ENCODE data around the gene TNFRSF18.
"Not testable (repeated sequence)": the region's sequence is repeated elsewhere in the genome, so short reads cannot be mapped to it uniquely, and the experiment has no call there.

Gene TNFRSF18, protein sequence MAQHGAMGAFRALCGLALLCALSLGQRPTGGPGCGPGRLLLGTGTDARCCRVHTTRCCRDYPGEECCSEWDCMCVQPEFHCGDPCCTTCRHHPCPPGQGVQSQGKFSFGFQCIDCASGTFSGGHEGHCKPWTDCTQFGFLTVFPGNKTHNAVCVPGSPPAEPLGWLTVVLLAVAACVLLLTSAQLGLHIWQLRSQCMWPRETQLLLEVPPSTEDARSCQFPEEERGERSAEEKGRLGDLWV

DNA sequence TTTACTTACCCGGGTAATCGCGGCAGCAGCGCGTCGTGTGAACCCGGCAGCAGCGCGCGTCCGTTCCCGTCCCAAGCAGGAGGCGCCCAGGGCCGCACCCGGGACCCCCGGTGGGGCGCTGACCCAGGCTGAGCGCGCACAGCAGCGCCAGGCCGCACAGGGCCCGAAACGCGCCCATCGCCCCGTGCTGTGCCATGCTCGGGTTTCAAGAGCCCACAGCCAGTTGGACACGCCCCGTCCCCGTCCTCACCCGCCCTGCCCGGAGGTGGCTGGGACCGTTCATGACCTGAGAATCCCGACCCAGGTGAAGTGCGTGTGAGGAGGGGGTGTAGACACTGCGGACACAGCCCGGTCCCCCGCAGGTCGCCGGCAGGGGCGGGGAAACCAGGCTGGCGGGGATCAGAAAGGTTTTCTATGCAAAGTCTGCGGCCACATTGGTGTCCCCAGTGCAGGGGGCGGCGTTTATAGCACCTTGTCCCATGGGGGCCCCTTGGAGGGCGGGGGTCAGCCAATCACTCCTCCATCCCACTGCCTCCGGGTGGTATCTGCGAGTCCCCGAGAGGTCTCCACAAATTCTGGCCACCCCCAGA lies at the start of gene TNFRSF18:
TSS of gene TNFRSF18 (minus strand) at position 217 of the 590 bp plus-strand sequence. CDS start at position 196, 21 bp downstream.
- no peak for DNase-seq (ENCODE audit: low read depth)

DNA sequence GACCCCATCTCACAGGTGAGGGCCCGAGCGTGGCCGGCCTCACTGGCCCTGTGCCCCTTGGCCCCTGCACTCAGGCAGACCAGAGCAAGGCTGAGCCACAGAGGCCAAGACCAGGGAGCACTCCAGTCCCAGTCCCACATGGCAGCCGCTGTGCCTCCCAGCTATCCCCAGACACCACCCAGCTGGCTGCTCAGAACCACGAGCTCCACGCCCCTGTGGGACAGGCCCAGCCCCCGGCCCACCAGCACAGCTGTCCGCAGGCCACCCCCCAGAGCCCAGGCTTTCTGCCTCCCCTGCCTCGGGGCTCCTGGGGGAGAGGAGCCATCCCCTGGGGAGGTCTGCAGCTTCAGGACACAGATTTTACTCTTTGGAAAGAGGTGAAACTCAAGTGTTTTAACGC lies 49.2 kb upstream of the TNFRSF18 start:
- no peak for DNase-seq (ENCODE audit: low read depth)

DNA sequence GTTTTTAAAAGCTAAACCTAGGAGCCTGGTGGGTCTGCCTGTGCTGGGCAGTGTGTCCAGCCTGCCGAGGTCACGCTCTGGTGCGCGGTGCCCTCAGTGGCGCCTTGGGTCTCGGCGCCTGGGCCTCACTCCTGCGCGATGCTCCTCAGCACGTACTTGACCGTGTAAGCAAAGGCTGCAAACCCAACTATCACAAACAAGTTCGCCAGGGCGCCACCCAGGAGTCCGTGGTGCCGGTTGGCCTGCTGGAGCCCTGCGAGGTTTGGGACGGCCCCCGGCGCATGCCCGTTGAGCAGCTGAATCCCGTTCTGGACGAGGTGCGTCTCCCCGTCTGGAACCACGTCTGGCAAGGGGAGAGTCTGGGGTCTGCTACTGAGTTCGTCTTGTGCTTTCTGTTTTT lies 48.7 kb upstream of the TNFRSF18 start:
- no peak for DNase-seq (ENCODE audit: low read depth)

DNA sequence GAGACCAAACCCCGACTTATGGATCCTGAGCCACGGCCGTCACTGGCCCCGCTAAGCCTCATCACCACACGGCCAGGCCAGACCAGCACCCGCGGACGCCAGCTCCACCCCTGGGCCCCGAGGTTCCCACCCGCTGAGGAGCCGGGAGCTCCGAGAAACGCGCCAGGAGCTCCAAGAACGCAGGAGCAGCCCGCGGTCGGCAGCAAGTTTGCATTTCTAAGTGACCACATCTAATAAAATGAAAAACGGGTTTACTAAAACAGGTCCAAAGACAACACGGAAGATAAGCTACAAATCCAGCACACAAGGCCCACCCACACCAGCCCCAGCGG lies 48.2 kb upstream of the TNFRSF18 start:
- DNase-seq (ENCODE audit: low read depth), result no peak

DNA sequence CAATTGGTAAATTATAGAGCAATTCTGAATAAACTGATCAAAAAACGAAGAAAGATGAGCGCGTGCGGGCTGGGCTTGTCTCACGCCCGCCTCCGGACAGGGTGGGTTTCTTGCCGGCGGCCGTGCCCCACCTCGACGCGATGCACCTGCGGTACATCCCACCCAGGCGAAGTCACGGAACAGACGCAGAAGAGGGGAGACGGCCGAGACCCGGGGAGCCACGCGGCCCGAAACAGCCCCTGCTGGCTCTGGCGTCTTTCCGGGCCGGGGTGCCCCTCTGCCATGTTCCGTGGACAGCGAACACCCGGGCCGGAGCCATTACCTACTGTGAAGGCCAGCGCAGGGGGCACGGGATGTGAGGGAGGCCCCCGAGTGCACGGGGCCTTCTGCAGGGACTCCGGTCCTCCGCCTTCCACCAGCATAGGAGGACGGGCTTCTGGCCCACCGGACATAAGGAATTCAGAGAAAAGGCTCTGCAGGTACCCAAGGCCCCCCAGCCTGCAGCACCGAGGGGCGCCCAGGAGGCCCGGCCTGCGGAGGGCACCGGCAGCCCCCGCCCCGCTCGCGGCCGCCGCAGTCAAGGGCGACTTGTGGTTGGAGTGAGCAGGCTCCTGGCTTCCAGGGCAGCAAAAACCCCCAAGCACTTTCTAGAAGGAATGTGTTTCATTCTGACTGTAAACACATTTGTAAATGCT lies 47.7 kb upstream of the TNFRSF18 start:
- no peak for DNase-seq (ENCODE audit: low read depth)

DNA sequence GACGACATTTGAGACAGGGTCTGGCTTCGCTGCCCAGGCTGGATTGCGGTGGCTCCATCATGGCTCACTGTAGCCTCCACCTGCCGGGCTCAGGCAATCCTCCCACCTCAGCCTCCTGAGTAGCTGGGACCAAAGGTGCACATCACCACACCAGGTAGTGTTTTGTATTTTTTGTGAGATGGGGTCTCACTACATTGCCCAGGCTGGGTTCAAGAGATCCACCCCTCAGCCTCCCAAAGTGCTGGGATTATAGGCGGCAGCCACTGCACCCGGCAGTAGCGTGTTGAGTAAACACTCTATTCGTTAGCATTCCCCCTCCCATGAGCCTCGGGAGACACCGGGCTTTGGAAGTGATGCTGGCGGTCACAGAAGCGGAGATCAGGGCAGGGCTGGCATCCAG lies 46.9 kb upstream of the TNFRSF18 start:
- no peak for DNase-seq (ENCODE audit: low read depth)

DNA sequence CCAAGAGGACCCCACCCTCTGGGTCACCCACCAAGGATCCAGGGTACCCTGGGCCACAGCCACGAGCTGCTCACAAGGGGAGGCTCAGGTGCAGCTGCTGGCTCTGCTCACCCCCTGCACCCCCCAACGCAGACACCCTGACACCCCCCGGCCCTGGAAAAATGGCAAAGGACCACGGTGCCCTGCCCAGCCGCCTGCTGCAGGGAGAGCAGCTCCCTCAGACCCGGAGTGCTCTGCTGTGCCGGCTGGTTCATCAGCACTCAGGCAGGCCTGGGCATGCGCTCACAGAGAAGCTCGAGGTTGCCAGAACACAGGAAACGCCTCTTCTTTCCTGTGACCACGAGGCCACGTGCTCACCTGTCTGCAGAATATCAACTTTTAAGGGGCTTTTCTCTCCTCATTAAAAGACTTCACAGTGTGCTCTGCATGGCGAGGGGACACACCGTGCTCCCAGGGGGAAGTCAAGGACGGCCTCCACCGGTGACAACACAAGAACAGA lies 44.4 kb upstream of the TNFRSF18 start:
- peak; percentile 66 for DNase-seq (ENCODE audit: low read depth)

DNA sequence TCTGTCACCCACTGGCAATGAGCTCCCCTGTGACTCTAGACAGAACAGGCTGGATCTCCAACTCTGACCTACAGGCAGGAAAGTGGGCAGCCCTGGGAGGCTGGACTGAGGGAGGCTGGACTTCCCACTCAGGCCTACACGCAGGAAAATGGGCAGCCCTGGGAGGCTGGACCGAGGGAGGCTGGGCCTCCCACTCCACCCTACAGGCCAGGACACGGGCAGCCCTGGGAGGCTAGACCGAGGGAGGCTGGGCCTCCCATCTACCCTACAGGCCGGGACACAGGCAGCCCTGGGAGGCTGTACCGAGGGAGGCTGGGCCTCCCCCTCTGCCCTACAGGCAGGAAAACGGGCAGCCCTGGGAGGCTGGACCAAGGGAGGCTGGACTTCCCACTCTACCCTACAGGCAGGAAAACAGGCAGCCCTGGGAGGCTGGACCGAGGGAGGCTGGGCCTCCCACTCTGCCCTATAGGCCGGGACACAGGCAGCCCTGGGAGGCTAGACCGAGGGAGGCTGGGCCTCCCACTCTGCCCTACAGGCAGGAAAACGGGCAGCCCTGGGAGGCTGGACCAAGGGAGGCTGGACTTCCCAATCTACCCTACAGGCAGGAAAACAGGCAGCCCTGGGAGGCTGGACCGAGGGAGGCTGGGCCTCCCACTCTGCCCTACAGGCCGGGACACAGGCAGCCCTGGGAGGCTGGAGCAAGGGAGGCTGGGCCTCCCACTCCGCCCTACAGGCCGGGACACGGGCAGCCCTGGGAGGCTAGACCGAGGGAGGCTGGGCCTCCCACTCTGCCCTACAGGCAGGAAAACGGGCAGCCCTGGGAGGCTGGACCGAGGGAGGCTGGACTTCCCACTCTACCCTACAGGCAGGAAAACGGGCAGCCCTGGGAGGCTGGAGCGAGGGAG lies 41.9 kb upstream of the TNFRSF18 start:
- DNase-seq (ENCODE audit: low read depth), result not testable (repeated sequence)

DNA sequence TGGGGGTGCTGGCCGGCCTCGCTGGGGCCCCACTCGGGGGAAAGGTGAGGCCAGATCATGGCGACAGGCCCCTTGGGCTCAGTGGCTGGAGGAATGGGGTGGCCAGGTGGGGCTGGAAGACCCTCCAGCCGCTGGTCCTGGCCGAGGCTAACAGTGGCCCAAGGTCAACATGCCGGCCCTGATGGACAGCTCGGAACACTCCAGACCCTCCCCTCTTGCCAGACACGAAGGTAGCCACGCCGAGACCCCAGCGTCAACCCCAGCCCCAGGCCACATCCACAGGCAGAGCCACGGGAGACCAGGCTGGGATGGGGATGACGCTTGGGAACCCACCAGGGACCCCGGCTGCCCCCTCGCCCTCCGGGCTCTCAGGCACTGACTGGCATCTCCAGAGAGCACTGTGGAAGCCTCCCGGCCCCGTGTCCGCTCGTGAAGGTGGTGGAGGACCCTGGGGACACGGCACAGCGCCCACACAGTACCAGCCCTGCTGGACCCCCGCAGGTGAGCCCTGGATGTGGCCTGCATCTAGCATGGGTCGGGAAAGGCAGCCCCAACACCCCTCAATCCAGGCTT lies 41.0 kb upstream of the TNFRSF18 start:
- no peak for DNase-seq (ENCODE audit: low read depth)

DNA sequence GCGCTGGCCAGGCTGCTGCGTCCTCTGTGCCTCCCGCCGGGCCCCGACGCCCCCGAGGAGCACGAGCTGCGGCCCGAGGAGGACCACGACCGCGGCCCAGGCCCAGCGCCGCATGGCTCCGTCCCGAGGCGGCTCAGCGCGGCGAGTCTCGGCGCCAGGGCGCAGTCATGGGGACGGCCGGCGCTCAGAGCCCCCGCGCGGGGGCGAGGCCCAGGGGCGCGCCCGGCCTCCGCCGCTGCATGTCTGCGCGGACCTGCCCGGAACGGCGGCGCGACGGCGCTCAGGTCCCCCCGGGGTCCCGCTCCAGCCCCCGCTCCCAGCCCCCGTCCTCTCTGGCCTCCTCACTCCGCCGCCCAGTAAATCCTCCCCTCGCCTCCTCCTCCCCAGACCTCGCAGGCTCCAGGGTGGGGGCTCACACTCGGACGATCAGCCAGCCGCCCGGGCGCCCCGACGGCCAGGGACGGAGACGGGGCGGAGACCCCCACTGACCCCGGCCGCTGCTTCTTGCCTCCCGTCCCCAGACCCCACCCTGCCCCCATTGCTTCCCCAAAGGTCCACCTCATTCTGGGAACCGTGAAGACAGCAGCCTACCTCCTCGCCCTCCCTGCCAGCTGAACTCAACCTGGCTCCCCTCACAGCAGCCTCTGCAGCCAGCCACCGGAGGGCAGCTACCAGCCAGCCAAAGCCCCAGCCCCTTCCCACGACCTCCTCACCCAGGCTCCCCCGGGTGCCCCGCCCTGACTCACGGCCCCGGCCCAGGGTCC lies 40.4 kb upstream of the TNFRSF18 start, which contains the start of gene C1QTNF12:
TSS of gene C1QTNF12 (minus strand) at position 146 of the 764 bp plus-strand sequence. CDS start at position 114, 32 bp downstream.
- DNase-seq (ENCODE audit: low read depth), result no peak

DNA sequence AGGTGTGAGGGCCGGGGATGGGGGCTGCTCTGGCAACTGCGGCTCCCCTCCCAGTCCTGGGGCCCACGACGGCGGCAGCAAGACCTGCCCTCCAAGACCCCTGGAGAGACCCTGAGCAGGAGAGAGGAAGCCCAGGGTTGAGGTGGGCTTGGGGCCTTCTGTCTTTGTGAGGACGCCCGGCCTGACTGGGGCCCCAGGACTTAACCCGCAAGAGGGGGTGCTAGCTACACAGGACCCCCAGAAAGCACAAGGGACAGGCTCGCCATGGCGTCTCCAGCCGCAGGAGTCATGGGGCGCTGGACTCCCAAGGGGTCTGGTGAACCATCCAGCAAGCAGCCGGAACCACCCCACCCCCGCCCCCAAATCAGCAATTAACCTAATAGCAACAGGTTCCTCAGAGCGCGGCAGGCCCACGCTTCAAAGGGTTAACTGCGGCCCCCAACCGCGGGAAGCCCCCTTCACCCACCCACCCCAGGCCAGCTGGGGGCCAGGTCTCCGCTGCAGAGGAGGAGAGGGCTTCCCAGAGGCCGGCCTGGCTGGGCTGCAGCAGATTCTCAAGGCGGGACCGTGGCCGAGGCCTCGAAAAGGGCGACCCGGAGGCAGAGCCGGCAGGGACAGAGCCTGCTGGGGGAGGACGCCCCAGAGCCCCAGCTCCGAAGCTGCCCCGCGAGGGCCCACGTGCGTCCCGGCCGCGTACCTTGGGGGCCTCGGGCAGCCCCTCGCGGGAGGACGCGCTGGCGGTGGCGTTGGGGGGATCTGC lies 39.6 kb upstream of the TNFRSF18 start:
- no peak for DNase-seq (ENCODE audit: low read depth)

DNA sequence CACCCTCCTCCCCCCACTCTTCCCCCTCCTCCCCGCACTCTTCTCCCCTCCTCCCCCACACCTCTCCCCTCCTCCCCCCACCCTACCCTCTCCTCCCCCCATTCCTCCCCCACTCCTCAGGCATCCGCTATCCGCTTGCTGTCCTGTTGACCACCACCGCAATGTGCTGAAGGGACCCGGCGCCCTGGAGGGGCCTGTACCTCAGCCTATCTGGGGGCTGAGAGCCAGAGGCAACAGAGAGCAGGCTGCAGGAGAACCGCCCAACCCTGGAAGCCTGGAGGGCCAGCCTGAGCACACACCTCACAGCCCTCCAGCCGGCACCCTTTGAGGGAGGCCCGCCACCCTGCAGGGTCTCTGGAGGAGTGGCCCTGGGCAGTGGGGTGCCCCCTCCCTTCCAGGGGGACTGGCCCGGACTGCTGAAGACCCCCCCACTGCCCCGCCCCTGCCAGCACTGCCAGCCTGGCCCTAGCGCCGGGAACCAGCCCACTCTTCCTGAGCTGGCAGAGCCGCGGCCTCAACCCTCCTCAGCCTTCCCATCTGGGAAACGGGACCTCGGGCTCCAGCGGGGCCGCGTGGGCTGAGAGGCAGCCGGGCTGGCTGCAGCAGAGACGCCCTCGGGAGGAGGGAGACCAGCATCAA lies 38.9 kb upstream of the TNFRSF18 start:
- no peak for DNase-seq (ENCODE audit: low read depth)

DNA sequence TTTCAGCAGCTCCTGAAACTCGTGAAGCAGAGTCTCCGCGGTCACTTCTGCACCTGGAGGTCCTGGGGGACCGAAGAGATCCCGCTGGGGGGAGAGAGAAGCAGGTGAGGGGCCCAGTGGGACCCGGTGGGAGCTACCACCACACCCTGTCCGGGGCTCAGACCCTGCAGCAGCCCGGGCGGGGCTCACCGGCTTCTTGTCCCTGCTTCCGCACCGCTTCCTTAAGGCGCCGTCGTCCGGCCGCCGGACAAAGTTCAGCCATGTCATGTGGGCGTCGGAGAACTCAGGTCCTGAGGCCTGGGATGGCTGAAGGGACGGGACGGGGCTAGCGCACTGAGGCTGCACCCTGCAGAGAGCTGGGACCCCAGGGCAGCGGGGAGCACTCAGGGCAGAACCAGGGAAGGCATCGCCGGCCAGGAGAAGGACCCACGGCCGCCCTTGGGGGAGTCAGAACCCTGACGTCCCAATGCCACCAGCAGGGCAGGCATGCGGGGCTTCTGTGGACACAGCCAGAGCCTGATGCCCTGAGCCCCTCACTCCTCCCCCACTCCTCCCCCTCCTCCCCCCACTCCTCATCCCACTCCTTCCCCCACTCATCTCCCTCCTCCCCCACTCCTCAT lies 37.9 kb upstream of the TNFRSF18 start:
- no peak for DNase-seq (ENCODE audit: low read depth)

DNA sequence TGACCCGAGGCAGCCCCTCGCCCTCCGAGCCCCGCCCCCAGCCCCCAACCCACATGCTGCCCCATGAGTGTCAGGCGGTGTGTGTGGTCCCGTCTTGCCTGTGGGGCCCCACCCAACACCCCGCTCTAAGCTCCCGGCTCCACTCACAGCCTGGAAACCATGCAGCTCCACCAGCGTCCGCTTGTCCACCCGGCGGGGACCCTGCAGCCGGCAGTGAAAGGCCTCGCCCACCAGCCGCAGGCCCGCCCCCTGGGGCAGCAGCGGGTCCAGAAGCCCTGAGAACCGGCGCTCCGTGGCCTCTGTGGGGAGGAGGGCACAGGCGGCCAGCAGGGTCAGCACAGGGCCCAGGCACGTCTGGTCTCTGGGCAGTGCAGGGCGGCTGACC lies 37.4 kb upstream of the TNFRSF18 start:
- no peak for DNase-seq (ENCODE audit: low read depth)

DNA sequence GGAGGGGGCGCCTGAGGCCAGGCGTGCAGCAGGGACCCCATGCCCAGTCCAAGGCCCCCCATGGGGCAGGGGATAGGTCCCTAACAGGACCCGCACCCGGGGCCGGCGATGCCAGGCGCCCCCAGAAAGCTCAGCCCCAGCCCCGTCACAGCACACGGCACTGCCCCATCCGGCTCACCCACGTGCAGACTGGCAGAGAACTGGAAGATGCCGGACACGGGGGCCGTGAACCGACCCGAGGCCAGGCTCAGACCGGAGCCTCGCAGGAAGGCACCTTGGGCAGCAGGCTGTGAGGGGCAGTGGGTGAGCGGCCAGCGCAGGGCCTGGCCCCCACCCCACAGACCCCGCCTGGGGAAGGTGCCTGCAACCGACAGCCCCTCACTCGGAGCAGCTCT lies 36.9 kb upstream of the TNFRSF18 start:
- no peak for DNase-seq (ENCODE audit: low read depth)

DNA sequence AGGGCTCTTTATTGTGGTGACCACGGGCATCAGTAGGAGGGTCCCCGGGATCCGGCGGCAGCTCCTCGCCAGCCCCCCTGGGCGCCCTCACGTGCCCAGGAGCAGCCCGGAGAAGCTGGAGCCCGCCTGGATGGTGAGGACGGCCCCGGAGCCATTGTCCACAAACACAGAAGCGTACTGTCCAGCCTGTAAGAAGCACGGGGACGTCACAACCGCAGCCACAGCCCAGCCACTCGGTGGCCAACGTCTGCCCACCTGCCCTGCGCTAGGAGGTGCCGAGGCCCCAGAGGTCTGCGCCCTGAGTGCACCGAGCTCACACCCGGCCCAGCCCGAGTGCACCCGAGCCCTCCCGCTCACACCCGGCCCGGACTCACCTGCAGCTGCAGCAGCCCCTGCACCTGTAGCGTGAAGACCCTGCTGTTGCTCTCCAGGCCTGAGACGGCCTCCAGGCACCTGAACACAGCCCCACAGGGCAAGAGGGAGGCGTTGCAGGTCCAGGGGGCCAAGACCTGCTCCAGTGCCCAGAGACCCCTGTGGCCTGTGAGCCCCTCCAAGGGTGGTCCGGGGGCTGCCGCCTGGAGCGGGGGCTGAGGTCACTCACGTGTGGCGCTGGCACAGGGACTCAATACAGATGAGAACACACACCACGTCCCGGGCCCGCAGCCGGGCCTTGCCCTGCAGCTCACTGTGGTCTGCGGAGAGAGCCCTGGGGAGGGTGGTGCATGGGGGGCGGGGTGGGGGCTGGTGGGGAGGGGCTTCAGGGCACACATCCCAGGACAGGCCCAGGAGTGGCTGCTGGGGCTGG lies 36.3 kb upstream of the TNFRSF18 start:
- no peak for DNase-seq (ENCODE audit: low read depth)

DNA sequence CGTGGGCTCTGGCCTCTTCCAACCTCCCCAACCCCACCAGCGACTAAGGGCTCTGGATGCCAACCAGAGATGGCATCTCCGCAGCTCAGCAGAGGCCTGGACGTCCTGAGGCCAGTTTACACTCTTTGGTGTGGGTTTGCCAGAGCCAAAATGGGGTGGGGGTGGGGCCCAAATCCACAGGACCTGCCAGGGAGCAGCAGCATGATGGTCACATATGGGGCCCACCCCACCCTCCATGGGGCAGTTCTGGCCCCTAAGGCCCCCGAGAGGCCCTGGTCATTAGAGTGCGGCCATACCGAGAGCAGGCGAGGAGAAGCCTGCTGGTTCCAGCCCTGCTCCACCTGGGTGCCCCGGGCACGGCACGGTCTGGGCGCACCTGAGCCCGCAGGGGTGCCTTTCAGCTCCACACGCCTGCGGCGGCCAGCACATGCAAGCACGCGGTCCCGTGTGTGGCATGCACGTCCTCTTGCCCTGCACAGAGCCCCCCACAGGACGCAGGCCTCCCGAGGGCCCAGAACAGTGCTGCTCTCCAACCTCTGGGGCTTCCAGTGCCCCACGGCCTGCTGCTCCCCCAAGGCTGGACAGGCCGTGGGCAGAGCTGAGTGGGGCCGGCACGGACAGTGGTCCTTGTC lies 35.3 kb upstream of the TNFRSF18 start:
- no peak for DNase-seq (ENCODE audit: low read depth)
